ENCODE results near the gene EEPD1. TPM values are rescaled to one million over a fixed set of nuclear protein-coding genes. Genes with fewer than 3 reads are reported as not detected.

EEPD1 gene
- total RNA-seq, 1 experiment from 2014 or later = 5.0 TPM

GRCh38 chr7:36245684-36246299 is 92.7 kb downstream of the EEPD1 start:
- H3K23ac ChIP-seq (ENCODE audit: insufficient read length, low read depth, low read length) = no peak overlapping the region
- H3K27me3 ChIP-seq (ENCODE audit: insufficient read depth, low read length) = no peaks in the 10 kb centered on the region
- no peaks in the 10 kb centered on the region for H3K4me1 ChIP-seq (ENCODE audit: insufficient read depth, low read length)
- no peak overlapping the region for H4K8ac ChIP-seq (replicated peaks; ENCODE audit: insufficient read length, low read depth, low read length)
- no peak overlapping the region for H3K4ac ChIP-seq (ENCODE audit: low read depth, low read length)
- H4K5ac ChIP-seq (ENCODE audit: insufficient read length, low read depth, low read length) = no peak overlapping the region
- H3K4me1 Mint-ChIP-seq = peaks cover 4 to 7% of the 10 kb centered on the region in 2 experiments; a peak in 3 of 4 replicates
- H3K9ac ChIP-seq (ENCODE audit: extremely low read depth, insufficient read length, low read length) = no peak overlapping the region
- no peaks in the 10 kb centered on the region for H3K79me2 ChIP-seq (ENCODE audit: insufficient read depth, low read length)
- H2BK120ac ChIP-seq (ENCODE audit: low read depth, low read length, poor library complexity, severe bottlenecking) = no peak overlapping the region
- no peak overlapping the region for H2BK15ac ChIP-seq (ENCODE audit: low read depth, low read length)
- H3K79me1 ChIP-seq (ENCODE audit: insufficient read depth, low read depth, low read length, poor library complexity, severe bottlenecking) = no peaks in the 10 kb centered on the region
- no peak for DNase-seq
- no peak overlapping the region for H4K91ac ChIP-seq (ENCODE audit: insufficient read length, low read depth, low read length)
- no peaks in the 10 kb centered on the region for H4K20me1 ChIP-seq (ENCODE audit: control insufficient read depth, insufficient read depth, insufficient read length)
- no peak overlapping the region for H2BK20ac ChIP-seq (ENCODE audit: low read depth, low read length, poor library complexity, severe bottlenecking)
- no peak overlapping the region for H3K4me2 ChIP-seq (ENCODE audit: insufficient read depth, insufficient read length, low read length)
- H3K23me2 ChIP-seq (ENCODE audit: insufficient read length, low read depth, low read length, poor library complexity, severe bottlenecking) = no peaks in the 10 kb centered on the region
- H3K36me3 Mint-ChIP-seq (ENCODE audit: insufficient read depth in 1 of 3, low read depth in 3 of 3) = peaks cover 3 to 4% (median 4%) of the 10 kb centered on the region in 3 experiments
- H3K14ac ChIP-seq (ENCODE audit: insufficient read depth, low read length) = no peak overlapping the region
- no peak overlapping the region for H2BK5ac ChIP-seq (ENCODE audit: insufficient read length, low read length)
- H2AFZ ChIP-seq (ENCODE audit: low read length) = no peak overlapping the region
- WGBS (ENCODE audit: extremely low coverage, insufficient read length, low lambda C conversion rate) = no CpG with 5 or more reads among the region's 4 CpGs
- H3K18ac ChIP-seq (ENCODE audit: insufficient read length, low read depth, low read length) = no peak overlapping the region
- H3K27me3 Mint-ChIP-seq (ENCODE audit: low read depth) = no peaks in the 10 kb centered on the region
- TF ChIP-seq, protein P1, sequence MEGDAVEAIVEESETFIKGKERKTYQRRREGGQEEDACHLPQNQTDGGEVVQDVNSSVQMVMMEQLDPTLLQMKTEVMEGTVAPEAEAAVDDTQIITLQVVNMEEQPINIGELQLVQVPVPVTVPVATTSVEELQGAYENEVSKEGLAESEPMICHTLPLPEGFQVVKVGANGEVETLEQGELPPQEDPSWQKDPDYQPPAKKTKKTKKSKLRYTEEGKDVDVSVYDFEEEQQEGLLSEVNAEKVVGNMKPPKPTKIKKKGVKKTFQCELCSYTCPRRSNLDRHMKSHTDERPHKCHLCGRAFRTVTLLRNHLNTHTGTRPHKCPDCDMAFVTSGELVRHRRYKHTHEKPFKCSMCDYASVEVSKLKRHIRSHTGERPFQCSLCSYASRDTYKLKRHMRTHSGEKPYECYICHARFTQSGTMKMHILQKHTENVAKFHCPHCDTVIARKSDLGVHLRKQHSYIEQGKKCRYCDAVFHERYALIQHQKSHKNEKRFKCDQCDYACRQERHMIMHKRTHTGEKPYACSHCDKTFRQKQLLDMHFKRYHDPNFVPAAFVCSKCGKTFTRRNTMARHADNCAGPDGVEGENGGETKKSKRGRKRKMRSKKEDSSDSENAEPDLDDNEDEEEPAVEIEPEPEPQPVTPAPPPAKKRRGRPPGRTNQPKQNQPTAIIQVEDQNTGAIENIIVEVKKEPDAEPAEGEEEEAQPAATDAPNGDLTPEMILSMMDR (conservative IDR thresholded peaks at IDR 0.05) = no peak
- no peak overlapping the region for H3K27ac ChIP-seq (ENCODE audit: insufficient read length, low read depth, low read length)
- peaks cover 2 to 3% of the 10 kb centered on the region in 2 experiments; a peak in 3 of 5 replicates for H3K9me3 Mint-ChIP-seq
- no peak overlapping the region; a peak in 1 of 7 replicates for H3K27ac Mint-ChIP-seq
- no peak overlapping the region for H3K4me3 Mint-ChIP-seq
- H3K56ac ChIP-seq (ENCODE audit: insufficient read length, low read depth, low read length) = no peak overlapping the region
- H3K9me3 ChIP-seq (ENCODE audit: control insufficient read depth, low read depth, low read length) = no peaks in the 10 kb centered on the region
- no peak overlapping the region for H2AK5ac ChIP-seq (ENCODE audit: insufficient read length, low read length)
- no peak overlapping the region for H3T11ph ChIP-seq (ENCODE audit: low read length)
- no peak overlapping the region for H2BK12ac ChIP-seq (ENCODE audit: insufficient read length, low read depth, low read length)

Measured in H9 (cell line).